ENCODE results near the gene CRYAB.

The CRYAB gene

GRCh38 chr11:111882202-111882601 lies 29.4 kb downstream of the CRYAB start:
- Mint-ChIP-seq H3K4me1 (peaks cover 17% of the 10 kb centered on the region), H3K27me3 (ENCODE audit: low read depth, poor library complexity) (peaks cover 3% of the 10 kb centered on the region), H3K9me3 (no peaks in the 10 kb centered on the region), H3K4me3 (no peak overlapping the region), H3K27ac (no peak overlapping the region), H3K36me3 (ENCODE audit: low read depth) (no peaks in the 10 kb centered on the region)
- TF ChIP-seq, protein P1, sequence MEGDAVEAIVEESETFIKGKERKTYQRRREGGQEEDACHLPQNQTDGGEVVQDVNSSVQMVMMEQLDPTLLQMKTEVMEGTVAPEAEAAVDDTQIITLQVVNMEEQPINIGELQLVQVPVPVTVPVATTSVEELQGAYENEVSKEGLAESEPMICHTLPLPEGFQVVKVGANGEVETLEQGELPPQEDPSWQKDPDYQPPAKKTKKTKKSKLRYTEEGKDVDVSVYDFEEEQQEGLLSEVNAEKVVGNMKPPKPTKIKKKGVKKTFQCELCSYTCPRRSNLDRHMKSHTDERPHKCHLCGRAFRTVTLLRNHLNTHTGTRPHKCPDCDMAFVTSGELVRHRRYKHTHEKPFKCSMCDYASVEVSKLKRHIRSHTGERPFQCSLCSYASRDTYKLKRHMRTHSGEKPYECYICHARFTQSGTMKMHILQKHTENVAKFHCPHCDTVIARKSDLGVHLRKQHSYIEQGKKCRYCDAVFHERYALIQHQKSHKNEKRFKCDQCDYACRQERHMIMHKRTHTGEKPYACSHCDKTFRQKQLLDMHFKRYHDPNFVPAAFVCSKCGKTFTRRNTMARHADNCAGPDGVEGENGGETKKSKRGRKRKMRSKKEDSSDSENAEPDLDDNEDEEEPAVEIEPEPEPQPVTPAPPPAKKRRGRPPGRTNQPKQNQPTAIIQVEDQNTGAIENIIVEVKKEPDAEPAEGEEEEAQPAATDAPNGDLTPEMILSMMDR (IDR thresholded peaks at IDR 0.05) = no peak
- no peak for DNase-seq

DNA sequence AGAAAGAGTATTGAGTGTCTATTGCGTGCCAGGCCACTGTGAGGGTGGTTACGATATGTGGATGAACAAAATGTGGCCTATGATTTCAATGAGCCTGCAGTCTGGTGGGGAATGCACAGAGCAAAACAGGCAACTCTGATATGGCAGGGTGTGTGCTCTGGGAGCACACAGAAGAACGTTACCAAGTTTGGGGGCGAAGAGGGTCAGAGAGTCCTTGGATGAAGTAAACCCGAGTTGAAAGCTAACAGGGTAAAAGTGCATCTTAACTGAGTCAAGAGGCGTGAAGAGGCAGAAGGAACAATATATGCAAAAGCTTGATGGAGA lies 32.0 kb downstream of the CRYAB start:
- Mint-ChIP-seq H3K4me3 (peak overlapping the region; percentile 95), H3K36me3 (ENCODE audit: low read depth) (no peaks in the 10 kb centered on the region), H3K9me3 (no peaks in the 10 kb centered on the region), H3K27ac (peak overlapping the region; percentile 100), H3K4me1 (peaks cover 17% of the 10 kb centered on the region), H3K27me3 (ENCODE audit: low read depth, poor library complexity) (peaks cover 3% of the 10 kb centered on the region)
- TF ChIP-seq, protein P1 (IDR thresholded peaks at IDR 0.05) = no peak
- DNase-seq = no peak

DNA sequence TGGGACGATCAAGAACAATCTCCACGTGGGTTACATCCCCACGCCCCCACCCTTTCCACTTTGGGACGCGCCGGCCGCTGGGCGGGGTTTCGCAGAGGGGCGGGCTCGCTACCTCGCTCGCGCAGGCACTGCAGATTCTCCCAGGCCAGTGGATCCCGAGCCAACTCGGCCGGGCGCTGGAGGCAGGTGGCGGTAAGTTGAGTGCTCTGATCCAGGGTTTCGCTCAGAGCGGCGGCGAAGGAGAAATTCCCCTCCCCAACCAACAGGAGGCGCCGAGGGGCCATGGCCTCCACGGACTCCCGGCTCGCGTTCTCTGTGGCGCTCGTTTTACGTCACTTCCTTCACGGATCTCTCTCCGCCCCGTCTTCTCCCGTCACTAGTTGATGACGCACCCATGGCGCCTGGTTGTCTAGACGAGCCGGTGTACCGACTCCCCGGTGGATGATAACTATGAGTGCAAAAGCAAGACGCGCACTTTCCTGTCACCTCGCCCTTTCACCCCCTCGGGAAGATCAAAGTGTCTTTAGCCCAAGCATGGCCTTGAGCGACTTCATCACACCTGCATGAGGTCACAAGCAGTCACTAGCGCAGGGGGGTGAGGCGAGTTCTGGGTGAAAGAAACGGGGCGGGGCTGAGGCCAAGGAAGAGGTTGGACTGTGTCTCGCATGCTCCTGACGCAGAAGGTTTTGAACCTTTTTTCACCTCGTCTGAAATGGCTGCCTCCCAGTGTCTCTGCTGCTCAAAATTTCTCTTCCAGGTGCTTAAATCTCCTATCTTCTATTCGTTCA lies 32.5 kb downstream of the CRYAB start, which contains the start of the genes CFAP68 and FDXACB1:
Gene CFAP68 (plus strand): TSS at position 693 of the 788 bp plus-strand sequence. CDS start 20 bp downstream, at position 713.
Gene FDXACB1 (minus strand): TSS at position 317 of the 788 bp plus-strand sequence. CDS start 33 bp downstream, at position 284.
- H3K9me3 Mint-ChIP-seq = no peaks in the 10 kb centered on the region
- peak within 1 kb of the TSS; percentile 100 for H3K27ac Mint-ChIP-seq
- no peaks in the 10 kb centered on the region for H3K36me3 Mint-ChIP-seq (ENCODE audit: low read depth)
- DNase-seq = peak; percentile 95
- peaks cover 3% of the 10 kb centered on the region for H3K27me3 Mint-ChIP-seq (ENCODE audit: low read depth, poor library complexity)
- H3K4me1 Mint-ChIP-seq = peaks cover 17% of the 10 kb centered on the region
- peak within 1 kb of the TSS; percentile 95 for H3K4me3 Mint-ChIP-seq
- TF ChIP-seq, protein P1 (IDR thresholded peaks at IDR 0.05) = peak; percentile 94

- Mint-ChIP-seq H3K27me3 (ENCODE audit: low read depth, poor library complexity) (peaks cover 3% of the 10 kb centered on the region), H3K4me3 (peak overlapping the region; percentile 95), H3K9me3 (no peaks in the 10 kb centered on the region), H3K4me1 (peaks cover 17% of the 10 kb centered on the region), H3K27ac (peak overlapping the region; percentile 100), H3K36me3 (ENCODE audit: low read depth) (no peaks in the 10 kb centered on the region)
- no peak for DNase-seq
- TF ChIP-seq, protein P1 (IDR thresholded peaks at IDR 0.05) = no peak
These were observed 33.2 kb downstream of the CRYAB start for GRCh38 chr11:111878385-111878848.

- Mint-ChIP-seq H3K36me3 (ENCODE audit: low read depth) (peaks cover 19% of the 10 kb centered on the region), H3K27me3 (ENCODE audit: low read depth, poor library complexity) (no peaks in the 10 kb centered on the region), H3K4me1 (peaks cover 19% of the 10 kb centered on the region), H3K27ac (peak overlapping the region; percentile 36), H3K9me3 (no peaks in the 10 kb centered on the region), H3K4me3 (peak overlapping the region; percentile 96)
- no peak for DNase-seq
- TF ChIP-seq, protein P1 (IDR thresholded peaks at IDR 0.05) = no peak
These were observed 39.8 kb downstream of the CRYAB start for GRCh38 chr11:111871693-111872161.

Measured in nephron progenitor cell (in vitro differentiated cells).